ENCODE measurements around the gene EFCAB5.
"Not testable (repeated sequence)": the region's sequence is repeated elsewhere in the genome, so short reads cannot be mapped to it uniquely, and the experiment has no call there.

Gene EFCAB5

DNA sequence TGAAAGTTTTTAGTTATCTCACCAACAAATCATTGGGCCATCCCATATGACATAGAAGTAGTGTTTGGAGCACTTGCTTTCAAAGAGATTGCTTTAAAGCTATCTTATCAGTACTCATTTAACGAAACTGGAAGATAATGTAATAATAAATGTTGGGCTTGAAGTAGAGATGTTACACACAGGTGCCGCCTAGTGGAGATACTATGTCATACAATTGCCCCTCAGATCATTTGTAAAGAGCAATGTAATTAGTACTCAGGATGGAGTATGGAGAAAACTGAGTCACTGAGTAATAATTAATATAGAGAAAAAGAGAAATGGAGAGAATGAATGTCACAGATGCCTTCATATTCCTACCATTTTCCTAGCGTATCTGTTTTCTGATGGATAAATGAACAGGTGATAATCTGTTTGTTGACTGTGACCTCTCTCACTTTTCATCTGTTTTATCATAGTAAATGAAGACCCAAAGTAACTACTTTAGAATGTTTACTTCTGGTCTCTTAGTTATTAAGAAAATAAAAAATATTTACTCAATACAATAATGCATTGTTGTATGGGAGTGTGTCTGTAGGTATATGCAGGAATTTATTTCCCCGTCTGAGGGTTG is 80.4 kb downstream of the EFCAB5 start:
- no peak for DNase-seq

DNA sequence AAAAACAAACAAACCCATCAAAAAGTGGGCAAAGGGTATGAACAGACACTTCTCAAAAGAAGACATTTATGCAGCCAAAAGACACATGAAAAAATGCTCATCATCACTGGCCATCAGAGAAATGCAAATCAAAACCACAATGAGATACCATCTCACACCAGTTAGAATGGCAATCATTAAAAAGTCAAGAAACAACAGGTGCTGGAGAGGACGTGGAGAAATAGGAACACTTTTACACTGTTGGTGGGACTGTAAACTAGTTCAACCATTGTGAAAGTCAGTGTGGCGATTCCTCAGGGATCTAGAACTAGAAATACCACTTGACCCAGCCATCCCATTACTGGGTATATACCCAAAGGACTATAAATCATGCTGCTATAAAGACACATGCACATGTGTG is 83.9 kb downstream of the EFCAB5 start:
- not testable (repeated sequence) for DNase-seq

DNA sequence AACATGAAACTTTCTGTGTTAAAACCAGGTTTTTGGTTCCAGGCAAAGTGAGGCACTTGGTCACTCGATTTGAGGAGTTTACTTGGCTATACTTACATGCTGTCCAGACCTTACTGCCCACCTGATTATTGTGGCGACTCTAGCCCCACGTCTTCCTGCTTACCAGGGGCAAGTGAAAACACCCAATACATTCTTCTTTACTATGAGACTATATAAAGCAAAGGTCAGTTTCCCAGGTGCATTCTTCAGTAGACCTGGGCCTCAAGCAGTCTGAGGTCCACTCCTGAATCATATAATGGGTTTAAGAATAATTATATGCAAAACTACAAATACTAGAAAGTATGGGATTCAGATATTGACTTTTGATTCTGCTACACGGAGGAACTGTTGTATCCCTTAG is 86.2 kb downstream of the EFCAB5 start:
- no peak for DNase-seq

DNA sequence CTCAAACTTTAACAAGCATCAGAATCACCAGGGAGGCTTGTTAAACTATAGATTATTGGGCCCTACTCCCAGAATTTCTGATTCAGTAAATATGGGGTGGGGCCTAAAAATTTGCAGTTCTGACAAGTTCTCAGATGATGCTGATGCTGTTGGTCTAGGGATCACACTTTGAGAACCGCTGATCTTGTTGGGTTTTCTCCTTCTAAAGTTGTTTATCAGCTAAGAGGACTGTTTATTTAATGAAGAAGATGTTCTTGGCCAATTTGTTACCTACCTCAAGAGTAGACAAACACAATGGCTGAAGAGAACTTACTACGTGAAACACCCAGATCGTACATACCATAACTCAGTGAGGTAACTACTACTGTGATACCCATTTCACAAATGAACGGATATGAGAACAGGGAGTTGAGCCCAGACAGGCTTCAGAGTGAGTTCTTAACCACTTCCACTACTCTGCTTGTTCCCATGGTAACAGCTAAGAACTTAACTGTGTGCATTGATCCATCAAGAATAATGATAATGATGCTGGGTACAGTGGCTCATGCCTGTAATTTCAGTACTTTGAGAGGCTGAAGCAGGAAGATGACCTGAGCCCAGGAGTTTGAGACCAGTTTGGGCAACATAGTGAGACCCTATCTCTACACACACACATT is 89.9 kb downstream of the EFCAB5 start:
- no peak for DNase-seq

DNA sequence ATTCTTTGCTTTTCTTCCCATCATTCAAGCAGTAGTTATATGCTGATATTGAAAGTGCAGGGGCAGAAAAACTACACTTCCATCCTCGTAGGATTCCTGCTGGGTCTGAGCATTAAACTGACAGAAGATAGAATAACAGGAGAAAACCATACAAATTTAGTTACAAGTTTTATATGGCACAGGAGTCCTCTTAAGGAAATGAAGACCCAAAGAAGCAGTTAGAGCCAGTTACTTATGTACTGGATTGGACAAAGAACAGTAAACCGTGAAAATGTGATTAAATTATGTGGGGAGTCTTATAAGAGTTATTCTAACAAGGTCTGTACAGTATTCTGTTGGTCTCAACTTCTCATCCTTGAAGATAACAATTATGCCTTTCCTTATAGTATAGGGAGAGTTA is 93.9 kb downstream of the EFCAB5 start:
- no peak for DNase-seq

DNA sequence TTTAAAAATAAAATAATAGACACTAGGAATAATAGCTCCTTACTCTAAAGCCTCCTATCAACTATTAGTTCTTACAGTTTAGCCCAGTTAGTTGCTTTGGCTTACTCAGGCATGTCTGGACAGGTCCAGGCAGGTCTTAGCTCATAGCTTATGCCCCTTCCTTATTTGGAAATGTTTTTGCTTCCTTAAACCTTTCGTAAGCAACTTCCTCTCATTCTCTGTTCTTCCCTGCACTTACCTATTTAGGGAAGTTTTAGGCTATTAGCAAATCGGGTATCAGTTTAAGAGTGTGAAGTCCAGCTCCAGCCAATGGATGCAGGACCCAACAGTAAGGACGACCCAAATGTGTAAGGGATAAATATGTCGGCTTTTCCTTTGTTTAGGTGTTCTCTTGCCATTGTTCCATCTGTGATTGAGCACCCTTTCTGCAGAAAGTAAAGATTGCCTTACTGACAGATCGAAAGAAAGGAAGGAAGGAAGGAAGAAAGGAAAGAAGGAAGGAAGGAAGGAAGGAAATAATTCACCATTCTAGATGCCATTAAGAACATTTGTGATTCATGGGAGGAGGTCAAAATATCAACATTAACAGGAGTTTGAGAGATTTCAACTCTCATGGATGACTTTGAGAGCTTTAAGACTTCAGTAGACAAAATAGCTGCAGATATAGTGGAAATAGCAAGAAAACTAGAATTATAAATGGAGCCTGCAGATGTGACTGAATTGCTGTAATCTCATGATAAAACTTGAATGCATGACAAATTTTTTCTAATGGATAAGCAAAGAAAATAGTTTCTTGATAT is 99.5 kb downstream of the EFCAB5 start:
- DNase-seq, result not testable (repeated sequence)

DNA sequence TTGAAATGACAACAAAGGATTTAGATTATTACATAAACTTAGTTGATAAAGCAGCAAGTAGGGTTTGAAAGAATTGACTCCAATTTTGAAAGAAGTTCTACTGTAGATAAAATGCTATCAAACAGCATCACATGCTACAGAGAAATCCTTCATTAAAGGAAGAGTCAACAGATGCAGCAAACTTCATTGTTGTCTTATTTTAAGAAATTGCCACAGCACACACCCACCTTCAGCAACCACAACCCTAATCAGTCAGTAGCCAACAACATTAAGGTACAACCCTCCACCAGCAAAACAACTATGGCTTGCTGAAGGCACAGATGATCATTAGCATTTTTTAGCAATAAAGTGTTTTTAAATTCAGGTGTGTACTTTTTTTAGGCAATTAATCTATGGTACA is 100.1 kb downstream of the EFCAB5 start:
- DNase-seq, result no peak

DNA sequence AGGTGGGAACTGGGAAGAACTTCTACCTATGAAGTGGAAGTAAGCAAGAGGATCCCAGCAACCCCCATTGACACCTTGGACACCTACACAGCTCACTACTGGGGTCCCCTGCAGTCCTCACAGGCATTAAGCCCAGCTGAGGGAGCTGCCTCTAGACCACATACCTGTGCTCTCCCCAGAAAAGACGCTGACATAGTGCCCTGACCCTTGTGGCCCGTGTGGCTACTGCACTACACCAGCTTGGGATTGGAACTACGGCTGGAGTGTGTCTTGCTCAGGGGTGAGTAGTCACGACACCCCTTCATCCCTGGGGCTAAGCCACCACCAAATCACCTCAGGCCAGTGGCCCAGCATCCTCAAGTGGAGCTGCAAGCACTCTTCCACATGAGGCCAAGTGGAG is 120.9 kb downstream of the EFCAB5 start:
- no peak for DNase-seq

DNA sequence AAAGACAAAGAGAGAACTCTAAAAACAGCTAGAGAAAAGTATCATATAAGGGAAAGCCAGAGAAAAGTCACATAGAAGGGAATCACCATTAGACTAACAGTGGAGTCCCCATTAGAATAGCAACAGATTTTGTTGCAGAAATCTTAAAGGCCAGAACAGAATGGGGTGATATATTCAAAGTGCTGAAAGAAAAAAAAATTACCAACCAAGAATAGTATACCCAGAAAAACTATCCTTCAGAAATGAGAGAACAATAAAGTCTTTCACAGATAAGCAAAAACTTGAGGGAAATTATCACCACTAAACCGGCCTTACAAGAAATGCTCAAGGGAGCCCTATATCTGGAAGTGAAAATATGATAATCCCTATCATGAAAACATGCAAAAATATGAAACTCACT is 123.3 kb downstream of the EFCAB5 start:
- no peak for DNase-seq

DNA sequence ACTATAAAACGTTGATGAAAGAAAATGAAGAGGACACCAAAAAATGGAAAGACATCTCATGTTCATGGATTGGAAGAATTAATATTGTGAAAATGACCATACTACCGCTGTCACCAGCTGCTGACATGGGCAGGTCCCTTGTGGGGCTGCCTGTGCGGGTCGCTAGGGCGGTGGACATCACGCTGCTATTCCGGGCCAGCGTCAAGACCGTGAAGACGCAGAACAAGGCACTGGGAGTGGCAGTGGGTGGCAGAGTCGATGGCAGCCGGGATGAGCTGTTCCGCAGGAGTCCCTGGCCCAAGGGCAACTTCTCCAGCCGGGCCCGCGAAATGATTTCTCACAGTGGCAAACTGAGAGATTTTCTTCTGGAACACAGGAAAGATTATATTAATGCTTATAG is 127.0 kb downstream of the EFCAB5 start:
- DNase-seq, result no peak

DNA sequence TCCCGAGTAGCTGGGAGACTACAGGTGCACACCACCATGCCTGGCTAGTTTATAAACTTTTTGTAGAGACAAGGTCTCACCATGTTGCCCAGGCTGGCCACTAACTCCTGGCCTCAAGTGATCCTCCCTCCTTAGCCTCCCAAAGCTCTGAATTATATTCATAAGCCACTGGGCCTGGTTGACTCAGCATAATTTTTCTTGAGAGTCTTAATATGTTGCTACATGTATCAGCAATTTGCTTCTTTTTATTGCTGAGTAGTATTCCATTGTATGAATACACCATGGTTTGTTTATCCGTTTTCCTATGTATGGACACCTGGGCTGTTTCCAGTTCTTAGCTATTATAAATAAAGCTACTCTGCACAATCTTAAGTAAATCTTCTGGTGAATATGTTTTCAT is 132.8 kb downstream of the EFCAB5 start:
- no peak for DNase-seq

DNA sequence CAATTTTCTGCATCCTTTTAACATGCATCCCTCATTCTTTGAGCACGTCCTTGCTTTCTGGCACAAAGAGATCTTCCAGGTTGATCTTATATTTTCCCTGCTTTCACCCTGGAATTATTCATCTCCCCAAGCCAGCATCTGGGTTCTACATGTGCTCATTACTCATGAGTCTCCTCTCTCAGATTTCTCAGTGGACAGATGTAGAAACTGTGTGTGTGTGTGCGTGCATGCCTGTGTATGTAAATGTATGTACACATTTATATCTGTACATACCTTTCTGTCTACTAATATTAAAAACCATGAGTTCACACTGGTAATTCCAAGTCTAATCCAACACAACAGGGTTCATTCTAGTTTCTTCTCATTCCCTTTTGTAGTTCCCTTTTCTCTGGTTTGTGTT is 133.3 kb downstream of the EFCAB5 start:
- DNase-seq, result no peak

DNA sequence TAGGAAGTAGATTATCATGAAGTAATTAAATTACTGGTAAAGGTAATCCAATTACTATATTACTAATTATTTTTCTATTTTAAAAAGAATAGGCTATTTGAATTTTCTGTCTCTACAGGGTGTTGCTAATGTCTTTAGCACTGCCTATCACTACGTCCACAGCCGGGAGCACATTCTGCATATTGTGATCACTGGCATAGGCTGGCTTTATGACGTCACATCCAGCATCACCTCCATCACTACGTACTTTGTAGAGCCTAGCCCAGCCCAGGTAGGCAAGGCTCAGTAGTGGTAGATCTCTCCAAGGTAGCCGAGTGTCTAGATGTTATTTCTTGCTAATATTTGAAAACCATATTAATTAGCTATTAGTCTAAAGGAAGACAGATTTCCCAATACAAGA is 141.3 kb downstream of the EFCAB5 start:
- DNase-seq, result no peak

DNA sequence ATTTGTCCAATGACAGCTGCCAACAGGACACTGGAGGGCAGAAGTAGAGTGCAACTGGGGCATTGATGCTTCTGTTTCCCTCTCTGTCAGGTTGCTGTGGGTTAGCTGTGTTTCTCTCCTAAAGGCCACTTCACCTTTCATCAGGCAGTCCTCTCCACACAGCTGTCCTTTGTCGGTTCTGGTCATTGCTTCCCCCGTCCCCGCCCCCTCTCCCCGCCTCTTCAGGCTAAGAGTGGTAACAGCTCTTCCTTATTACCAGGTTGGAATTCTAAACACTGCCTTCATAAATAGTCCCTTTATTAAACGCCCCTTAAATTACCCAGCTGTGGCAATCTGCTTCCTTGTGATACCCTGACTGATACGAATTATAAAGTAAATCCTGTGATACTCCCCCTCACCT is 143.4 kb downstream of the EFCAB5 start:
- DNase-seq, result no peak

DNA sequence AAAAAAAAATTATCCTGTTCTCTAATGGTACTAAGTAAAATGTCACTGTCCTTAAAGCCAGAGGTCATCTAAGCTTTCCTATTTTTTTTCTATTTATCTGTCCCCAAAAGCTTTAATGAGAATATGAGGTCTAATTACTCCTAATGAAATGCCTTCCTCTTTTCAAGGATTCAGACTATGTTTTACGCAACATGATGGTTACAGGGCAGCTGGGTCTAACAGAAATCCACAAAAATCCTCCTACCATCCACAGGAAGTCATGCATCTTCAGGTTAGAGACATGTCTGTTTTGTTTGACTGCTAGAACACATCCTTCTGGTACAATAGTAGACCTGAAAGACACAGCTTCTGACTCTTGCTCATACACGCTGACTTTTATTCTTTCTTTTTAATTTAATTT is 145.5 kb downstream of the EFCAB5 start:
- no peak for DNase-seq

DNA sequence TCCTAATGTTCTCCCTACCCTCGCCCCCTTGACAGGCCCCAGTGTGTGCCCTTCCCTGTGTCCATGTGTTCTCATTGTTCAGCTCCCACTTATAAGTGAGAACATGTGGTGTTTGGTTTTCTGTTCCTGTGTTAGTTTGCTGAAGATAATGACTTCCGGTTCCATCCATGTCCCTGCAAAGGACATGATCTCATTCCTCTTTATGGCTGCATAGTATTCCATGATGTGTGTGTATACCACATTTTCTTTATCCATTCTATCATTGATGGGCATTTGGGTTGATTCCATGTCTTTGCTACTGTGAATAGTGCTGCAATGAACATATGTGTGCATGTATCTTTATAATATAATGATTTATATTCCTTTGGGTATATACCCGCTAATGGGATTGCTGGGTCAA is 146.0 kb downstream of the EFCAB5 start:
- DNase-seq, result not testable (repeated sequence)

DNA sequence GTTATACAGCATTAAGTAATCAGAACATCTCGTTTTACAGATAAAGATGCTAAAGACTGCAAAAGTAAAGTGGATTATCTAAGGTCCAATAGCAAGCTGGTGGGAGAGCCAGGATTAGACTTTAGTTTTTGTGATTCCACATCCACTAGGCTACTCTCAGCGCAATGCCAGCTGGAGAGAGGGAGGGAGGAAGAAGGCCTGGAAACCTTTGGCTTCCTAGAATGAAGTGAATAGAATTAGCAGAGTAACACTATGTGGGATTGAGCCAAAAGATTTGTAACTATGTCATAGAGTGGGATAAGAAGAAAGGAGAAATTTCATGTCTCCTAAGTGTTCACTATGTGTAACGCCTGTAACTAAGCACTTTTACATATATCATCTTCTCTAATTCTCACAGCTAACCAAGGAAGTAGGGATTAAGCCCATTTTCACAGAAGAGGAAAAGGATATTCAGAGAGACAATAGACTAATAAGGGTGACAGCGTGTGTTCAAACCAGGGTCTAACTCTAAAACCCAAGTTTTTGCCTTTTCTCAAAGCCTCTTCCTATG is 149.8 kb downstream of the EFCAB5 start:
- DNase-seq, result no peak

DNA sequence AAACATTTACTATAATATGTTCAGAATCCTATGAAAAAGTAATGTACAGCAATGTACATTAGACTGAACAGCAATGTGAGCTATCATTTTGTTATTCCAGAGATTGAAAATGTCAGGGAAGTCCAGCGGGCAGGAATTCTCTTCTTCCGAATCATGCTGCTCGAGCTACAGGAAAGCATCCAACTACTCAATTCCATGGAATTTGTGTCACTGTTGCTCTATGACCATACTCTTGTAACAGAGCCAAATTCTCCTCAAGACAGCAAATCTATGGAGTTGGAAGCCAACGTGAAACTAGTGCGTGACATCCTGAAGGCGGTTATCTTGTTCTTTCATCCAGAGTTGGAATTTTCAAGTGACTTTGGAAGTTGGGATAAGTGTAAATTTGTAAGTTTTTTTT is 150.3 kb downstream of the EFCAB5 start:
- DNase-seq, result no peak

DNA sequence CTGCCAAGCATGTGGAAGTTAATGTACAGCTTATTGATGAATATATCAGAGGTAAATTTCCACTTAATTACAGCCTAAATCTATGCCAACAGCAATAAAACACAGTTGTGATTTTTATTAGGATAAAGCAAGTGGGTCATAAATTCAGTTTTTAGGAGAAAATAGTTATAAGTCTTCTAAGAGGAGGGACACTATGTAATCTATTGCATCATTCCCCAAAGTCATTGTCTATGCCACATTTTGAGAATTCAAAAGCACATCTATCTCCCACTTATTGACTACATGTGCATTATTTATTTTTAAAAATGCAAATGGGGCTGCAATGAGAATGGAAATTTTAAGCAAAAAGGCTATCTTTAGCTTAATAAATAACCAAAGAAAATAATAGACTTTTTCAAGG is 151.5 kb downstream of the EFCAB5 start:
- DNase-seq, result no peak

DNA sequence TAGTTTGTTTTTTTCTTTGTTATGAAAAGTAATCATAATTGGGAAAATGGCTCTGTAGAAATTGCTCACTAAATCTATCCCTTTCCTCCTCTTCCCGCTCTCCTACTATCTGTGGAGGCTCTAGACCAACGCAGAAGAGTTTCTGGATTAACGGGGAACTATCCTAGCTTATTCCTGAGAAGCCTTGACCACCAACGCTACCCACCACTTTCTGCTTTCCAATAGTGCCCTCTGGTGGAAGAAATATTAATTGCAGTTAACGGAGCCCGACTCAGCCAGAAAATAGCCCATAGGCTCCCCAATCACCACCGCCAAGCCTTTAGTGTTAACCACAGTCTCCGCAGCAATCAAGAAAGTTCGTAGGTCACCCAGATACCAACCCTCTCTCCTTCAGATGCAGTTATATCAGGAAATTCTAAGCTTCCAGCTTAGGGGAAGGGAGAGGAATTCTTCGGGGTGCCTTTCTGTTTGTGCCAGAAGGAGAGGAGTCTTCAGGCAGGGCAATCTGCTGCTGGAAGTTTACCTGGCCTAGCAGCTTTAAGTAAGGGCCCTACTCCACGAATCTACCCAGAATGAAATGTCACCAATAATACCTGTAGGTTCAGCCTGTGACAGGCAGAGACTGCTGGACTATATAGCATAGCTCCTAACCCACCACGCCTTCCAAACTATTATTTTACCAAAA is 152.2 kb downstream of the EFCAB5 start:
- DNase-seq, result peak; percentile 47

DNA sequence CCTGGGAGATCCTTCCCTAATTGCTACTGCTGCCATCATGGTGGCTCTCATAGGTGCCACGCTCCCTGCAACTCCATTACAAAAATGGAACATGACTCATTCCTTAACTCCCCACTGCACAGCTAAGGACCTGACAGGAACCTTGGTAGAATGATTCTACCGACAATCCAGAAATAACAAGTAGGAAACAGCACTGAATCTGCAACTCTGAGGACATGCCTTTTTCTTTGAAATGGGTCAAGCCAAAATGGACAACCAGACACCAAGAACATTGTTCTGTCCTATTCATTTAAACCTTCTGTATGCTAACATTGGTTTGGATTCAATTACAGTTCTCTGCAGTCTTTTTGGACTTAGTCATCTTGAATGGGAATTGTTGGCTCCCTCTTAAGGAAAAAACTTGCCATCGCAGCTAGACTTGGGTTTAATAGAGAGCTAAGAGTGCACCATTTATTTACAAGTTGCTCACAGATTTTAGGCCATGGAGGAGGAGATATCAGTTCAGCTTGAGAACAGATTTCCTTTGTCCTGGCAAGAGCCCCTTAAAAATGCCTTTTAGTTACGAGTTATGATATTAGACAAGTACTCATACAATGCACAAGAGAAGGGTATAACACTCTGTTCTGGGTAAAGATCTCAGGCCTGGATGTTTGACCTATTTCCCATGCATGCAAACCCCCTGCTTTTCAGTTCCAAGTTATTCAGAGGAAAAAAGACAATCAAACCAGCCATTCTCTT is 154.2 kb downstream of the EFCAB5 start:
- DNase-seq, result no peak

DNA sequence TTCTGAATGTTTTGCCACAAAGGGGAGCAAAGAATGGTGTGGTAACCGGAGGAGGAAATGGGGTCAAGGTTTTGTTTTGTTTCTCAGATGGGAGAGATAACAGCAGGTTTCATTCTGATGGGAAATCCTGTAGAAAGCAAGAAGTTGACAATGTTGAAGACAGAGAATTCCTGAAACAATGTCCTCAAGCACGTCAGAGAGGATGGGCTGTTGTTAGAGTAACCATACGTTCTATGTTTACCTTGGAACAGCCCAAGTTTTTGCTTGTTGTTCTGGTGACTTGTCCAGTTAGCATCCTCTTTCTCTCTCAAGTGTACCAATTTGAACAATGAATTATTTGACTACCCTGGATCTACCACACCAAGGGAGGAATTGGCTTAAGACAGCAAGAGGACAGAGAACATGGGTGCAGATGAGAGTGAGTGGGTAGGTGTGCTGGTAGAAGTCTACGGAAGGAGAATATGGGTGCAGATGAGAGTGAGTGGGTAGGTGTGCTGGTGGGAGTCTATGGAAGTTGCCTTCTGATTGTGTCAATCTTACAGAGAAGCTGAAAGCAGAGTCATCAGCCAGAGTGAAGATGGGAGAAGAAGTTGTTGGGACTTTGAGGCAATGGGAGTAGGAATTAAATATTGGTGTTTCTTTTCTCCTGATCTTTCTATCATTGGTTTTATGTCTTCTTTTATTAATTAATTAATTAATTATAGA is 160.4 kb downstream of the EFCAB5 start:
- DNase-seq, result no peak

All from left hindlimb (tissue), 1 donor.